HG03469 (cell line): Measurements from ENCODE around the gene PLAC1.

Source experiments
- ATAC-seq: cut with Tn5 transposase; IDR thresholded peaks from one replicate; pipeline ENCODE4 v1.9.1; 2021; ENCODE audit warnings: mild to moderate bottlenecking, moderate library complexity, moderate number of reproducible peaks; ENCODE audit not compliant: unreplicated experiment

PLAC1 gene

DNA sequence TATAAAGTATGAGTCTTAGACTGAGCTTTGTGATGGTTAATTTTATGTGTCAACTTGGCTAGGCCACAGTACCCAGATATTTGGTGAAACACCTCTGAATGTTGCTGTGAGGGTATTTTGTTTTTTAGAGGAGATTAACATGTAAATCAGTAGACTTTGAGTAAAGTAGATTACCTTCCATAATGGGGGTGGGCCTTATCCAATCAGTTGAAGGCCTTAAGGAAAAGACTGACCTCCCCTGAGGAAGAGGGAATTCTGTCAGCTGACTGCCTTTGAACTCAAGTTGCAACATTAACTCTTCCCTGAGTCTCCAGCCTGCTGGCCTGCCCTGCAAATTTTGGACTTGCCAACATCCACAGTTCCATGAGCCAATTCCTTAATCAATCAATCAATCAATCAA, 66.0 kb downstream of the PLAC1 start:
- no peak for ATAC-seq

DNA sequence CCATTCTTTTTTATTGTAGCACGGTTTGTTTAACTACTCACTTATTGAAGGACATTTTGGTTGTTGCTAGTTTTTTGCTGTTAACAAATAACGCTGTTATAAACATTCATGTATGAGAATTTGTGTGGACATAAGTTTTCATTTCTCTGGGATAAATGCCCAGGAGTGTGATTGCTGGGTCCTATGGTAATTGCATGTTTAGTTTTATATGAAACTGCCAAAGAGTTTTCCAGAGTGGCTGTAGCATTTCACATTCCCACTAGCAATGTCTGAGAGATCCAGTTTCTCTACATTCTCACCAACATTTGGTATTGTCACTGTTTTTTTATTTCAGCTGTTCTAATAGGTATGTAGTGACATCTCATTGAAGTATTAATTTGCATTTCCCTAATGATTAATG, 66.8 kb downstream of the PLAC1 start:
- ATAC-seq: no peak

GRCh38 chrX:134588806-134589205, 69.5 kb downstream of the PLAC1 start:
- ATAC-seq: no peak

DNA sequence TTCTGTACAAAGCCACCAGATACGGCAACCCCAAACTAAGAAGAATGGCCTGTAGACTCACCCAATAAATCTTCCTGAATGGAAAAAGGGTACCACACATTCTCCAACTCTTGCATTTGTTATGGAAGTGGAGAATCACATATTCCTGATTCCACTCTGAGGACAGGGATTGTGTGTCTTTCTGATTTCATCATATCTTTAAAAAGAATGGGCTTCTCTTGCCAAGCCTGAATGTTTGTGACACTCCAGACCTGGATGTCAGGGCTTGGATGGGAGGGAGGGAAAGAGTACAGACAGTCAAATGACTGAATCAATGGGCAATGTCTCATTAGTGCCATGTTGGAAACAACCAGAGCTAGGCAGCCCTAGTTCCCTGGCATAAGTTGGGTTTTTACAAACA, 77.4 kb downstream of the PLAC1 start:
- no peak for ATAC-seq

DNA sequence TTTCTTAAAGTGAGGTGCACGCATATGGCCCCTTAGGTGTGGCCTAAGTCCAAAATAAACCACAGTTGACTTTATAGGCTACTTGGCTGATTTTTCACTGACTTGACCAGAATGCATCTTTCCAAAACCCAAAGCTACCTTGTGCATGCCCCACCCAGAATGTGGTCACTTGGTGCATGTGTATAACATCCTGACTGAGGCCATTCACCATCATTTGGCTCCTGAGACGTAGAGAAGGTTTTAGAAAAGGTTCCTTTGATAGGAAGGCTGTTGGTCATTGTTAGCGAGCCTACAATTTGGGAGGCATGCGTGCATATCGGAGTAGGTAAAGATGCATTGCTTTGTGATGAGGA, 84.6 kb downstream of the PLAC1 start:
- no peak for ATAC-seq

DNA sequence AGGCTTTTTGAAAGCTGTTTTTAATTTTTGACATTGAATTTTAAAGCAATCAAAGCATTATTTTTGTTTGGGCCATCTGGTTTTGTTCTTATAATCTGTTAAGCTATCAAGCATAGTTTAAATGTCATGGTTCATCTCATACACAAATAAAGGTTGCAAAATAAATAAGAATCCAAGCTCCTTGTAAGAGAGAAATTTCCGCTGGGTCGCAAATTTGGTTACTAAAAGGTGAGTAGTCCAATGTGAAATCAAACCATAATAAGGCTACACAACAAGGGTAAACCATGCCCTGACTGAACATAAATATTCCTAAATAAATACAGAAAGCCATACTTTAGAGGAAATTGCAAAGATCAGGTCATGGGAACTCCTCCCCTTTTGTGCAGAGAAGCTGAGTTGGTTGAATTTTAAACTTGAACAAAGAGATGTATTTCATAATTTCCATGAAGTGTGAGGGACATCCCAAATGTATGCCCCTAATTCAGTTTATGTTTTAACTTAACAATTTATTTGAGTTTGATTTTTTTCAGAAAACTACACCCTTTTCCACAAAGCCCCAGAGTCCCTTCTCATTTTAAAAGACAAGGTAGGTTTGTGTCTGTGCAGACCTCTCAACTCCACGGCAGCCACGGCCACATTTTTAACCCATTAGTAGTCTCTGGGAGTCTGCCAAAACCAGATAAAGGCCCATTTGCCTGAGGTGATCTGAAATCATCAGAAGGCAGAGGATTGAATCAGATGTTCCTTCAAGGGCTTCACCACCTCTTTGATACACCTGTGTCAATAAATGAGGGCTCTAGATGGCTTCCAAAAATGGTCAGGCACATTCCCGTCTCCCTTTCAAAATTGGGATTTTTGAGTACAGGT, 85.2 kb downstream of the PLAC1 start:
- no peak for ATAC-seq

DNA sequence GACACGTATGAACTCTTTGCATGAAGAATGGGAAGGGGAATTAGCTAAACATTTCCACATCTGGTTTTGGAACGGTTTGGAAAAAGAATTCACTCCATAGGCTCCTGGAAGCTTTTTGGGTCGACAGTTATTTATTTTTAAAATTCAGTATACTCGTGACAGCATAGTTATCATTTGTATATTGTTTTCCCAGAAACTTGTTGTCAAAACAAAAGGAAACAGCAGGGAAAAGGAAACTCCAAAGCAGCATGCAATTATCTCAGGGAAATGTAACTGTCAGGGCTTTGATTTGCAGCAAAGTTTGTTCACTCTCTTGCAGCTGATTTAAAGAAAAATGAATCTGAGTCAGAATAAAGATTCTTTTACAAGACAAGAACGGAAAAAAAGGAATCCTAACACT, 86.5 kb downstream of the PLAC1 start:
- no peak for ATAC-seq

DNA sequence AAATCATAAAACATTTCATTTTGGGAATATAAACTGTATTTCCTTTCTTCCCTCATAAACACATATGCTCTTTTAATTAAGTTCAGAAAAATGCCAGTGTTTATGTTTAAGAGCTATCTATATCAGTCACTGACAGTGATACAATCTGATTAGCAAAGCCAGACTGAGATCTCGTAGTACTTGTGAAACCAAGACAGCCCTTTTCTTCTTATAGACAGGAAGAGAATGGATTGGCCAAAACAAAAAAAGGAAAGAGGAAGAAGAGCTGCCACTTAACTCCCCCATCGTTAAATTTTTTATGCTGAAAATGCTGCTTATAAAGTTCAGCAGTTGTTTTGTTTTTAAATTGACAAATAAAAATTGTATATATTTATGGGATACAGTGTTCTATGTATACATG, 87.4 kb downstream of the PLAC1 start:
- ATAC-seq: no peak

- no peak for ATAC-seq
These were observed 87.8 kb downstream of the PLAC1 start for GRCh38 chrX:134570509-134570846.

DNA sequence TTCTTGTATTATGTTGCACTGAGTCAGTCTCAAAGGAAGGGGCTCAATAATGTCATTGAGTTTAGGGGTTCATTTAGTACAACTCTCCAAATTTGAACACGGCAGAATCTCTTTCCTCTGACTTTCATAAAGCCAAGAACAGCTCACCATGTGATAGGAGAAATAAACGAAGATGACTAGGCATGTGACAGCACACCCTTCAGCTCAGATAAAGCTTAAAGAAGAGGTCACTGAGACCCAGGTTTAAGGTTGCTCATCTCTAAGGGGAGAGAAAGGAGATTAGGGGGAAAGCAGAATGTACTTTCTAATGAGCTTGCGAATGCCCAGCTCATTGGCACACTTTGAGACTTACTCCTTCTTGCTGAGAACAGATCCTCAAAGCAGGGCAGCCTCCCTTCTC, 89.0 kb downstream of the PLAC1 start:
- no peak for ATAC-seq

GRCh38 chrX:134568285-134569016, 89.8 kb downstream of the PLAC1 start:
- ATAC-seq: no peak

DNA sequence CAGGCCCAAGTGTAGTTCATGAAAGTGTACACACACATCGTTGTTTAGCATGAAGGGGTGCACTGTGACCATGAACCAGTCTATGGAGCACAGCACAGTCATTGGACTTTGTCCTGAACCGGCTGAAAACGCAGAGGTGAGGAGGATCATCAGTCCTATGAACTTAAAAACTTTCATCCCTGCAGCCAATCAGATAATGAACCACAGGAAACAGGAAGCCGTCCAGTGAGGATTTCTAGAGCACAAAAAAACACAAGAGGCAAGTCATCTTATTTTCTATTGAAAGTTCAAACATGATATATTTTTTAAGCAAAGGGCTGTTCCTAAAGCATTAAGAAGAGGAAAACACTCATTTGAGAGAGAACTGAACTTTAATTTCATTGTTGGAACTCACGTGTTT, 91.8 kb downstream of the PLAC1 start:
- no peak for ATAC-seq

GRCh38 chrX:134562002-134562401, 96.3 kb downstream of the PLAC1 start:
- ATAC-seq: no peak

- no peak for ATAC-seq
These were observed 100.1 kb downstream of the PLAC1 start for GRCh38 chrX:134558133-134558532.

GRCh38 chrX:134554291-134554690, 104.0 kb downstream of the PLAC1 start:
- ATAC-seq: no peak

DNA sequence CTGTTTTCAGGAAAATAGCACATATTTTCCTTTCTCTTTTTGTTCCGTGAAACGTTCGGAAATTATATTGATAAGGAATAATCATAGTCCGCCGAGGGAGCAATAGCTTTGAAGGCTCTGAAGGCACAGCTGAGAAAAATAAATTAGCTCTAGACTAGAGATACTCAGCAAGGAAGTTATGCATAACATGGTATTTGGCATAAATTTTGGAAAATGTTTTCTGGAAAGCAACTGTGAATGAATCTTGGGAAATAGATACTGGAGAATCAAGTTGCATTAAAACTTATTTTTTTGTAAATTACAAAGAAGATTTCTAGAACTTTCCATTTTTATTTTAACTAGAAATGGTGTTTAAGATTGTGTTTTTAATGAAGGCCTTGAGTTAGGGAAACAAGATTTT, 105.9 kb downstream of the PLAC1 start:
- ATAC-seq: no peak

GRCh38 chrX:134551376-134552048, 106.8 kb downstream of the PLAC1 start:
- no peak for ATAC-seq

DNA sequence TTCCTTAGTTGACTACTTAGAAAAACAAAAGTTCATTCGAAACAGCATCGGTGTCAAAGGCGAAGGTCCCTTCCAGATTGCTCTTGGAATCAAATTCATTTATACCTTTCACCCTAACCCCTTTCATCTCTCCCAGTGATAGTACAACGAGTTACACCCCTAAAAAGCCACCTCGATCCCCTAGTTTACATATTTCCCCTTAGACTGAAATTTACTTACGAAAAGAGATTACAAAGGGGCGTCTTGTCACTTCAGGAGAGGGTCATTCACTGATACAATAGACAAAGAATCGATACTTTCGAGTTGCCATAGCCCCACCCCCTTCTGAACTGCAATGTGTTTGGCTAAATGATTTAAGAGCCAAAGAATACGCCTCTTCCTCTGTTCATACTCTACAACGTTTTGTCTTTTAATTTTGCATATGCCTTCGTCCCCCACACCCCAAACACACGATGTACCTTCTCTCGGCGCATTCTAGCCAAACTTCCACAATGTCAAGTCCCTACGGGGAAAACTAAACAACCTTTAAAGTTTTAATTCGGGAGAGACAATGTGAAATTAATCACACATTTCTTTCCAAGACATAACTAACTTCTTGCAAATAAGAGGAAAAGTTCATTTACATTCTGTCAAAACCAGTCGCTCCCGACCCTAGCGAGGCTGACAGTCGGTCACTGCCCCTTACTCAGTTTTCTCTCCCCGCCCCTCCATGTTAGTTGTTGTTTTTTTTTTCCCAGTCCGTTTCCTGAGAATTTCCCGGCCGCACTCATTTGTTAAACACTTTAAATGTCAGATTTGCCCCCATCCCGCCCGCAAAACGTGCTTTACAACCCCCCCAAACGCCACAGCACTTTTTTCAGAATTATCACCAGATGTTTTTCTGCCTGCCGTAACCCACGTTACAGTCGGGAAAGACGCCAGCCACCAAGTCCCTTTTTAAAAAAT, 109.7 kb downstream of the PLAC1 start:
- no peak for ATAC-seq

- no peak for ATAC-seq
These were observed 111.1 kb downstream of the PLAC1 start for GRCh38 chrX:134547047-134547679.

DNA sequence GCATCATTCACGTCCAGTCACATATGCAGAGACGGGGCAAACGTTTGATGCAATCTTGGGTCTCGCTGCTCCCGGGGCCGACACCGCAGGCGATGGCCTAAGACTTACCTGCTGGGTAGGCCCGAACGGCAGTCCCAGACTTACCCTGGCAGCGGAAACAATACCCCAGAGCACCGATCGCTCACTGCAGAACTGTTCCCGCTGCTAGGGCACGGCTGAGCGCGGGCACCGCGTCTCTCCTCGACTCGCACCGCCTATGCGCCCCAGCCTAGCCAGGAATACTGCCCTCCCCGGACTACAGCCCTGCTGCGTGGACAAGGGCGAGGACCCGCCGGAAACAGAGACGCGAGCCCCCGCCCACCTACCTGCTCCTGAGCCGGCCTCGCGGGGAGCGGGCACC, 112.1 kb downstream of the PLAC1 start:
- ATAC-seq: no peak
